A549 (cell line): Measurements from ENCODE around the gene TCF4. TPM values are rescaled to one million over a fixed set of nuclear protein-coding genes. Genes with fewer than 3 reads are reported as not detected.

ENCODE experiments used
- ATAC-seq, 2 experiments: fragments of 200-7000 bp in 1 of 2; fragments of >200 bp in 1 of 2; cut with Nextera tagmentation in 1 of 2; cut with Tn5 transposase in 1 of 2; 3 replicates each; pipeline versions ENCODE4 v1.8.0 to v1.9.1; 2018 to 2020; ENCODE audit warnings: mild to moderate bottlenecking in 1 of 2, moderate library complexity in 1 of 2
- CTCF ChIA-PET: fragments of 300-600 bp; sonication (Branson Sonifier 250); formaldehyde crosslinking; extraction: SDS; loops from one replicate; lab custom pipeline; 2021; ENCODE audit warnings: antibody characterized with exemption, inconsistent platforms; lab: Yijun Ruan, JAX
- POLR2A ChIA-PET: fragments of 350-600 bp; formaldehyde crosslinking; extraction: SDS; loops from one replicate; lab custom pipeline; 2021; ENCODE audit warnings: antibody characterized with exemption, inconsistent platforms; lab: Yijun Ruan, JAX
- DNase-seq, 2 experiments: peaks; one replicate each; pipeline versions ENCODE4 v3.0.0 to v3.0.0-alpha.2; 2011 to 2016; ENCODE audit warnings: low read depth in 1 of 2, low spot score in 1 of 2
- FAIRE-seq: peaks from 2 replicates; lab custom pipeline; 2011; peaks lifted over from hg19 to GRCh38; lab: Jason Lieb, UNC
- H3K27ac ChIP-seq, 2 experiments: fragments of >200 bp; sonication (Bioruptor Twin); formaldehyde crosslinking; 3 replicates each; pipeline ENCODE4 v1.5.1; 2016 to 2017
- H3K4me1 ChIP-seq: fragments of >200 bp; sonication (Bioruptor Twin); formaldehyde crosslinking; 3 replicates; pipeline ENCODE4 v1.6.1; 2016
- H3K4me2 ChIP-seq: fragments of >200 bp; sonication (Bioruptor Twin); formaldehyde crosslinking; 3 replicates; pipeline ENCODE4 v1.6.1; 2016
- H3K4me3 ChIP-seq: fragments of >200 bp; sonication (Bioruptor Twin); formaldehyde crosslinking; 3 replicates; pipeline ENCODE4 v1.5.1; 2016
- H3K9me3 ChIP-seq: fragments of >200 bp; sonication (Bioruptor Twin); formaldehyde crosslinking; 3 replicates; pipeline ENCODE4 v1.6.1; 2016
- EHF ChIP-seq: fragments of 250-450 bp; sonication (Bioruptor Pico); IDR thresholded peaks from 2 replicates; pipeline ENCODE4 v1.5.0; 2020; ENCODE audit warnings: mild to moderate bottlenecking
- EP300 ChIP-seq, 2 experiments: fragments of >200 bp; sonication (Bioruptor Twin); formaldehyde crosslinking; IDR thresholded peaks; 2 replicates in 1 of 2; 3 replicates in 1 of 2; pipeline ENCODE4 v1.6.1; 2016 to 2017
- ESRRA ChIP-seq: fragments of 150-350 bp; IDR thresholded peaks from 2 replicates; pipeline ENCODE4 v1.6.1; 2014; ENCODE audit warnings: mild to moderate bottlenecking, low read length, borderline replicate concordance
- FOSL2 ChIP-seq, 2 experiments: fragments of 450-650 bp in 1 of 2; fragments of >200 bp in 1 of 2; sonication (Bioruptor Twin) in 1 of 2; formaldehyde crosslinking; IDR thresholded peaks; 2 replicates each; pipeline versions ENCODE4 v1.5.0 to v1.6.1; 2016 to 2020; ENCODE audit warnings: mild to moderate bottlenecking in 1 of 2, moderate library complexity in 1 of 2
- HDAC2 ChIP-seq: fragments of 200-600 bp; sonication (generic); IDR thresholded peaks from 2 replicates; pipeline ENCODE4 v1.6.1; 2016
- HOXA7 ChIP-seq: fragments of 250-450 bp; sonication (Bioruptor Pico); IDR thresholded peaks from 2 replicates; pipeline ENCODE4 v1.5.0; 2020; ENCODE audit warnings: mild to moderate bottlenecking, moderate library complexity
- NFE2L2 ChIP-seq: fragments of 150-350 bp; conservative IDR thresholded peaks from 2 replicates; pipeline ENCODE4 v1.6.1; 2014; ENCODE audit warnings: low read length
- PHF8 ChIP-seq: fragments of 200-600 bp; sonication (generic); IDR thresholded peaks from 2 replicates; pipeline ENCODE4 v1.6.1; 2016; ENCODE audit warnings: low read depth, mild to moderate bottlenecking, antibody characterized with exemption, moderate library complexity, borderline replicate concordance
- POLR2A ChIP-seq: IDR thresholded peaks from 2 replicates; pipeline ENCODE4 v1.6.1; 2012; ENCODE audit warnings: mild to moderate bottlenecking, low read length
- RAD21 ChIP-seq, 2 experiments: fragments of >200 bp in 1 of 2; sonication (Bioruptor Twin) in 1 of 2; formaldehyde crosslinking in 1 of 2; IDR thresholded peaks in 1 of 2; conservative IDR thresholded peaks in 1 of 2; 2 replicates in 1 of 2; 3 replicates in 1 of 2; pipeline ENCODE4 v1.6.1; 2012 to 2018; ENCODE audit warnings: inconsistent platforms in 1 of 2
- RARB ChIP-seq: fragments of 250-450 bp; sonication (Bioruptor Pico); IDR thresholded peaks from 2 replicates; pipeline ENCODE4 v1.8.0; 2021; ENCODE audit warnings: mild to moderate bottlenecking, moderate library complexity
- SREBF2 ChIP-seq: fragments of 450-650 bp; IDR thresholded peaks from 2 replicates; pipeline ENCODE4 v1.6.1; 2014; ENCODE audit warnings: mild to moderate bottlenecking, moderate library complexity
- ZC3H11A ChIP-seq: fragments of 450-650 bp; IDR thresholded peaks from 2 replicates; pipeline ENCODE4 v1.6.1; 2014; ENCODE audit warnings: antibody characterized with exemption, mild to moderate bottlenecking
- ZFP36 ChIP-seq: fragments of 450-650 bp; IDR thresholded peaks from 2 replicates; pipeline ENCODE4 v1.6.1; 2014; ENCODE audit warnings: borderline replicate concordance; ENCODE audit not compliant: partially characterized antibody
- ZSCAN20 ChIP-seq: fragments of 250-450 bp; sonication (Bioruptor Pico); IDR thresholded peaks from 2 replicates; pipeline ENCODE4 v1.8.0; 2022; ENCODE audit warnings: mild to moderate bottlenecking, moderate library complexity
- WGBS: methylation state at CpG from one replicate; pipeline ENCODE4 v1.1.6; 2017; ENCODE audit errors: missing lambda C conversion rate; 5-methylcytosine and 5-hydroxymethylcytosine counted together
- polyA plus RNA-seq, 4 experiments: library from polyadenylated mRNA; depleted of rRNA in 3 of 4; stranded (reverse); fragments of >200 nt; fragmentation: RNase III in 1 of 4; extraction: RNeasy Plus Mini Kit Qiagen cat#74134 plus additional on column Dnase treatment in 1 of 4; gene quantifications; 2 replicates in 3 of 4; 3 replicates in 1 of 4; pipeline ENCODE4 v1.2.3, GENCODE V29; 2011 to 2017
- TF ChIP-seq, protein P1 (sequence below): fragments of 150-350 bp; IDR thresholded peaks from 2 replicates; pipeline ENCODE4 v1.6.1; 2014; ENCODE audit warnings: low read depth, mild to moderate bottlenecking, low read length
- TF ChIP-seq, protein P2 (sequence below): fragments of >200 bp; sonication (Bioruptor Twin); formaldehyde crosslinking; IDR thresholded peaks from 3 replicates; pipeline ENCODE4 v1.5.1; 2016

TCF4 gene
- polyA plus RNA-seq, 2 of the 4 experiments (the other 2 are of a cell fraction) = 3.0 to 4.0 TPM

DNA sequence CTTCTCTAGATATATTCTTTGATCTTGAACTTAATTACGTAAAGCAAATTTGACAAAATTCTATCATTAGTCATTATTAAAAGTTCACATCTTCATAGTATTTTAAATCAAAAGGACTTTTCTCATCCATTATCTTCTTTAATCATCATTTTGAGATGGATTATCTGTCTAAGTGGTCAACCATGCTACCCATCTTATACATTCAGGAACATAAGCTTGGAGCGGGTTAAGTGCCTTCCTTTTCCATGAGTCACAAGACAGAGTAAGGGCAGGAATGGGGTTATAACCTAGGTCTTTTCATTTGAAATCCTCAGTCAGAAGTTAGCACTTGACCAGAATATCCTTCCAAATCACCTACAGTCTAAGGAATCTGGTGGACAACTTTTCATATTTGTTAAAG lies 297.1 kb downstream of the TCF4 start:
- FAIRE-seq (no peak), ATAC-seq (no peak), DNase-seq (no peak)
- Histone ChIP-seq H3K4me3 (no peak overlapping the region), H3K4me2 (no peak overlapping the region), H3K4me1 (no peaks in the 10 kb centered on the region), H3K9me3 (no peaks in the 10 kb centered on the region), H3K27ac (no peak overlapping the region)
- POLR2A ChIA-PET = no interaction called here
- no peak for TF ChIP-seq POLR2A
- no peak for TF ChIP-seq ESRRA
- TF ChIP-seq ZC3H11A = no peak
- CTCF ChIA-PET = no interaction called here
- 84% methylated on average over 2 of the region's 2 CpGs for WGBS

DNA sequence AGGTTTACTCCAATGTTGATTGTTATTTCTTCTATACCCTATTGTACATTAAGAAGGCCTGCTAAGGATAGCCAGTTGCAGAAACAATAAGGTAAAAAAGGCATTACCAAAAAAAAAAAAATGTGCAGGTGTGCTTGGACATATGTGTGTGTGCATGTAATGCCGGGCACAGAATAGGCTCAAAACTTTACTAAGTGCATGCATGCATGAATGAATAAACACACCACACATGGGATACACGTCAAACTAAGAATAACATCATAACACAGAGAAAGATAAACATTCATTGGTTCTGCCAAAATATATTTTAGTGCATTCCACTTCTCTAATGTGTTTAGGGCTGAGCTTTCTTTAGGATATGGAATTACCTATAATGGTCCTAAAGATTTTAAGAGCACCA lies 298.2 kb downstream of the TCF4 start:
- WGBS = 82% methylated on average over 2 of the region's 2 CpGs
- no peak overlapping the region for H3K4me3 ChIP-seq
- ChIA-PET POLR2A (no interaction called here), CTCF (no interaction called here)
- TF ChIP-seq POLR2A (no peak), EHF (no peak), PHF8 (no peak), HDAC2 (no peak), HOXA7 (CRISPR knock-in tag) (no peak), FOSL2 (IDR thresholded peaks at IDR 0.05) (no peak), FOSL2 (CRISPR knock-in tag; IDR thresholded peaks at IDR 0.05) (no peak), SREBF2 (no peak)
- TF ChIP-seq, protein P1, sequence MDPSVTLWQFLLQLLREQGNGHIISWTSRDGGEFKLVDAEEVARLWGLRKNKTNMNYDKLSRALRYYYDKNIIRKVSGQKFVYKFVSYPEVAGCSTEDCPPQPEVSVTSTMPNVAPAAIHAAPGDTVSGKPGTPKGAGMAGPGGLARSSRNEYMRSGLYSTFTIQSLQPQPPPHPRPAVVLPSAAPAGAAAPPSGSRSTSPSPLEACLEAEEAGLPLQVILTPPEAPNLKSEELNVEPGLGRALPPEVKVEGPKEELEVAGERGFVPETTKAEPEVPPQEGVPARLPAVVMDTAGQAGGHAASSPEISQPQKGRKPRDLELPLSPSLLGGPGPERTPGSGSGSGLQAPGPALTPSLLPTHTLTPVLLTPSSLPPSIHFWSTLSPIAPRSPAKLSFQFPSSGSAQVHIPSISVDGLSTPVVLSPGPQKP = no peak
- TF ChIP-seq, protein P2, sequence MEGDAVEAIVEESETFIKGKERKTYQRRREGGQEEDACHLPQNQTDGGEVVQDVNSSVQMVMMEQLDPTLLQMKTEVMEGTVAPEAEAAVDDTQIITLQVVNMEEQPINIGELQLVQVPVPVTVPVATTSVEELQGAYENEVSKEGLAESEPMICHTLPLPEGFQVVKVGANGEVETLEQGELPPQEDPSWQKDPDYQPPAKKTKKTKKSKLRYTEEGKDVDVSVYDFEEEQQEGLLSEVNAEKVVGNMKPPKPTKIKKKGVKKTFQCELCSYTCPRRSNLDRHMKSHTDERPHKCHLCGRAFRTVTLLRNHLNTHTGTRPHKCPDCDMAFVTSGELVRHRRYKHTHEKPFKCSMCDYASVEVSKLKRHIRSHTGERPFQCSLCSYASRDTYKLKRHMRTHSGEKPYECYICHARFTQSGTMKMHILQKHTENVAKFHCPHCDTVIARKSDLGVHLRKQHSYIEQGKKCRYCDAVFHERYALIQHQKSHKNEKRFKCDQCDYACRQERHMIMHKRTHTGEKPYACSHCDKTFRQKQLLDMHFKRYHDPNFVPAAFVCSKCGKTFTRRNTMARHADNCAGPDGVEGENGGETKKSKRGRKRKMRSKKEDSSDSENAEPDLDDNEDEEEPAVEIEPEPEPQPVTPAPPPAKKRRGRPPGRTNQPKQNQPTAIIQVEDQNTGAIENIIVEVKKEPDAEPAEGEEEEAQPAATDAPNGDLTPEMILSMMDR = no peak
- H3K27ac ChIP-seq = no peak overlapping the region
- DNase-seq = no peak
- no peaks in the 10 kb centered on the region for H3K4me1 ChIP-seq
- ATAC-seq = no peak
- H3K4me2 ChIP-seq = no peak overlapping the region
- no peaks in the 10 kb centered on the region for H3K9me3 ChIP-seq
- no peak for FAIRE-seq

DNA sequence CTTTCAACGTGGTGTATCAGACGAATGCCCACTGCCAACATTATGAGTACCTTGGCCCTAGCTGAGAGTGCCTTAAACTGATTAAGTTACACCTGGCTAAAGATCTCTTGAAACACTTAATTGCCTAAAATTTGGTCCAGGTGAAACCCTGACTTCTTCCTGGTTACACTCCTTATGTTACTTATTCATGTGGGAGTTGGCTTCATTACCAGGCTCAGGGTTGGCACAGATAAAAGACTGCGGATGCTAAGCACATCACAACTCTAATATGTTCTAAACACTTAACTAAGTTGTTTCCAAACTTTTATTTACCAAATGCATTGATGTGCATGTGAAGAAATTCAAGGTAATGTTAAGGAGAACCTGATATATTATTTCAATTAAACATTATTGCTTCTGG lies 298.9 kb downstream of the TCF4 start:
- WGBS = 63% methylated on average over 3 of the region's 3 CpGs
- Histone ChIP-seq H3K27ac (no peak overlapping the region), H3K9me3 (no peaks in the 10 kb centered on the region), H3K4me3 (no peak overlapping the region), H3K4me2 (no peak overlapping the region), H3K4me1 (no peaks in the 10 kb centered on the region)
- ATAC-seq (no peak), FAIRE-seq (no peak), DNase-seq (no peak)
- TF ChIP-seq RAD21 (conservative IDR thresholded peaks at IDR 0.05 in 1 of 2, IDR thresholded peaks at IDR 0.05 in 1 of 2) = no peak
- no peak for TF ChIP-seq EP300 (IDR thresholded peaks at IDR 0.05)
- no peak for TF ChIP-seq ZSCAN20 (CRISPR knock-in tag)
- TF ChIP-seq RARB (CRISPR knock-in tag) = no peak
- TF ChIP-seq, all 56 proteins: peak for 0
- POLR2A ChIA-PET = no interaction called here
- CTCF ChIA-PET = no interaction called here

DNA sequence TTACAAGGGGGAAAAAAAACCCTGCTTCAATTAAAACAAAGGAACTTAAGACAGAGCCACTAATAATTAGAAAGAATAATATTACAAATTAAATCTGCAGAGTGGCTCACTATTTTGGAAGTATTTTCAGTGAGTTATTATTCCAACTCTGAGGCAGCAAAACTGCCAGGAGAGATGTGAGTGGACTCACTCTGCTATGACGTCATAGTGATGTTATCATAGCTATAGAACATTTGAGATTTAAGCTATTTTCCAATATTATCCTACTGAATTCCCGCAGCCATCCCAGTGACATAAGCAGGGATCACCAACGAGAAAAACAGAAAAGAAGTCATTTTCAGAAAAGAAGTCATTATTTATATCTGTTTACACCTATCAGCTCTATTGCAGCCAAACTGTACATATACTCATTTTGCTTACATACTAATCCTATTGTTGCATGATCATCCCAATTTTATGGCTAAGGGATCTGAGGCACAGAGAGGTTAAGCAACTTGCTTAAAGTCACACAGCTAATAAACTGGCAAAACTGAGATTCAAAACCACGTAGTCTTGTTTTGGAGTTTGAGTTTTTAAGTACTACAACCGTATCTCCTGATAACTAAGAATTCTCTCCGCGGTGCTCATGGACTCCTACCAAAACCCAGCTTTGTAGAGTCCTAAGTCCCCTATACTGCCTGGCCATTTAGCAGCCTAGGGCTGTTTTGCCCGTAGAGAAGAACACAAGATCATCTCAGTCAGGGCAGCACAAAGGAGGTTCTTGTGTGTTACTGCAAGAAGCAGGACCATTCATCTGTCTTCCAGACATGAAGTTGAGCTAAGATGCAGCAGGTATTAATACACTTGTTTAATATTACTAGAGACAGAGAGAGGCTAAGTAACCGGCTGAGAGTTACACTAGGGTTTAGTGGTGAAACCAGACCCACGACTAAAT lies 299.8 kb downstream of the TCF4 start:
- Histone ChIP-seq H3K27ac (no peak overlapping the region), H3K4me3 (no peak overlapping the region), H3K4me1 (no peaks in the 10 kb centered on the region), H3K9me3 (no peaks in the 10 kb centered on the region), H3K4me2 (no peak overlapping the region)
- no peak for DNase-seq
- no peak for ATAC-seq
- no peak for FAIRE-seq
- TF ChIP-seq NFE2L2 = no peak
- TF ChIP-seq ZFP36 = peak; percentile 10
- CTCF ChIA-PET = interaction anchor here (1.1 kb wide), 1 partner anchor 53 kb away, joined by 3 read pairs; no protein-coding TSS in a partner anchor
- POLR2A ChIA-PET = no interaction called here
- whole genome bisulfite sequencing = 66% methylated on average over 10 of the region's 10 CpGs
